Liver (tissue), 3 donors: ENCODE data around the gene ACP7.

Experiments used
- EGR1 ChIP-seq, 2 donors: IDR thresholded peaks; 2 replicates each; pipeline ENCODE4 v1.6.1; 2016 to 2018; ENCODE audit warnings: antibody characterized with exemption in 2 of 2, low read depth in 2 of 2
- REST ChIP-seq: IDR thresholded peaks from 2 replicates; pipeline ENCODE4 v1.6.1; 2016; ENCODE audit warnings: antibody characterized with exemption, mild to moderate bottlenecking
- RXRA ChIP-seq, 2 donors: IDR thresholded peaks; 2 replicates each; pipeline ENCODE4 v1.6.1; 2017 to 2018; ENCODE audit warnings: antibody characterized with exemption in 2 of 2, mild to moderate bottlenecking in 1 of 2
- SP1 ChIP-seq: IDR thresholded peaks from 2 replicates; pipeline ENCODE4 v1.6.1; 2018; ENCODE audit warnings: antibody characterized with exemption, mild to moderate bottlenecking
- TAF1 ChIP-seq: conservative IDR thresholded peaks from 2 replicates; pipeline ENCODE4 v1.6.1; 2016; ENCODE audit warnings: antibody characterized with exemption, mild to moderate bottlenecking
- YY1 ChIP-seq: IDR thresholded peaks from 2 replicates; pipeline ENCODE4 v1.6.1; 2016; ENCODE audit warnings: antibody characterized with exemption, mild to moderate bottlenecking
- TF ChIP-seq, protein P1 (sequence below): fragments of 150-350 bp; IDR thresholded peaks from 2 replicates; pipeline ENCODE4 v1.5.1; 2017; ENCODE audit warnings: improper control_type of control experiment, low read depth, low read length; ENCODE audit not compliant: missing input control
- TF ChIP-seq, protein P2 (sequence below): IDR thresholded peaks from 2 replicates; pipeline ENCODE4 v1.6.1; 2016; ENCODE audit warnings: antibody characterized with exemption
- TF ChIP-seq, protein P3 (sequence below): IDR thresholded peaks from 2 replicates; pipeline ENCODE4 v1.6.1; 2016; ENCODE audit warnings: antibody characterized with exemption
- donor health status: healthy.
- donor health status: healthy.

- TF ChIP-seq REST: no peak
- TF ChIP-seq, protein P1, sequence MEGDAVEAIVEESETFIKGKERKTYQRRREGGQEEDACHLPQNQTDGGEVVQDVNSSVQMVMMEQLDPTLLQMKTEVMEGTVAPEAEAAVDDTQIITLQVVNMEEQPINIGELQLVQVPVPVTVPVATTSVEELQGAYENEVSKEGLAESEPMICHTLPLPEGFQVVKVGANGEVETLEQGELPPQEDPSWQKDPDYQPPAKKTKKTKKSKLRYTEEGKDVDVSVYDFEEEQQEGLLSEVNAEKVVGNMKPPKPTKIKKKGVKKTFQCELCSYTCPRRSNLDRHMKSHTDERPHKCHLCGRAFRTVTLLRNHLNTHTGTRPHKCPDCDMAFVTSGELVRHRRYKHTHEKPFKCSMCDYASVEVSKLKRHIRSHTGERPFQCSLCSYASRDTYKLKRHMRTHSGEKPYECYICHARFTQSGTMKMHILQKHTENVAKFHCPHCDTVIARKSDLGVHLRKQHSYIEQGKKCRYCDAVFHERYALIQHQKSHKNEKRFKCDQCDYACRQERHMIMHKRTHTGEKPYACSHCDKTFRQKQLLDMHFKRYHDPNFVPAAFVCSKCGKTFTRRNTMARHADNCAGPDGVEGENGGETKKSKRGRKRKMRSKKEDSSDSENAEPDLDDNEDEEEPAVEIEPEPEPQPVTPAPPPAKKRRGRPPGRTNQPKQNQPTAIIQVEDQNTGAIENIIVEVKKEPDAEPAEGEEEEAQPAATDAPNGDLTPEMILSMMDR: no peak
- no peak for TF ChIP-seq YY1
- TF ChIP-seq, protein P2, sequence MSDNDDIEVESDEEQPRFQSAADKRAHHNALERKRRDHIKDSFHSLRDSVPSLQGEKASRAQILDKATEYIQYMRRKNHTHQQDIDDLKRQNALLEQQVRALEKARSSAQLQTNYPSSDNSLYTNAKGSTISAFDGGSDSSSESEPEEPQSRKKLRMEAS: no peak
- TF ChIP-seq TAF1: no peak
- TF ChIP-seq EGR1 (IDR thresholded peaks at IDR 0.05; ENCODE audit: low read depth in 2 of 2): no peak
- TF ChIP-seq, protein P3, sequence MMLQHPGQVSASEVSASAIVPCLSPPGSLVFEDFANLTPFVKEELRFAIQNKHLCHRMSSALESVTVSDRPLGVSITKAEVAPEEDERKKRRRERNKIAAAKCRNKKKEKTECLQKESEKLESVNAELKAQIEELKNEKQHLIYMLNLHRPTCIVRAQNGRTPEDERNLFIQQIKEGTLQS: no peak
- TF ChIP-seq RXRA (IDR thresholded peaks at IDR 0.05): no peak
- TF ChIP-seq SP1: no peak
Observed at GRCh38 chr19:39098365-39099269, 14.4 kb downstream of the ACP7 start.
